K562 (cell line): ENCODE data around the gene NEFH. TPM values are rescaled to one million over a fixed set of nuclear protein-coding genes. Genes with fewer than 3 reads are reported as not detected.

ENCODE experiments used
- CBX8 ChIP-seq: fragments of 200-600 bp; sonication (generic); IDR thresholded peaks from 2 replicates; pipeline ENCODE4 v1.6.1; 2012; ENCODE audit warnings: borderline replicate concordance, mixed run types, low read depth, mild to moderate bottlenecking, moderate library complexity, mixed read lengths, low read length, control low read depth, inconsistent platforms; ENCODE audit not compliant: poor library complexity, severe bottlenecking; ENCODE audit errors: extremely low read depth
- CHD2 ChIP-seq: IDR thresholded peaks from 2 replicates; pipeline ENCODE4 v1.6.1; 2011; ENCODE audit warnings: low read depth, low read length
- EP300 ChIP-seq: IDR thresholded peaks from 2 replicates; pipeline ENCODE4 v1.6.1; 2012; ENCODE audit warnings: low read length, improper control_type of control experiment
- EWSR1 ChIP-seq: fragments of 450-650 bp; IDR thresholded peaks from 2 replicates; pipeline ENCODE4 v1.6.1; 2018; ENCODE audit warnings: borderline replicate concordance, mild to moderate bottlenecking, low read depth, moderate library complexity; ENCODE audit not compliant: partially characterized antibody
- GTF2F1 ChIP-seq: IDR thresholded peaks from 2 replicates; pipeline ENCODE4 v1.6.1; 2011; ENCODE audit warnings: low read depth, low read length, improper control_type of control experiment
- HCFC1 ChIP-seq: IDR thresholded peaks from 2 replicates; pipeline ENCODE4 v1.6.1; 2012; ENCODE audit warnings: low read depth, low read length, improper control_type of control experiment
- JUND ChIP-seq, 2 experiments: IDR thresholded peaks; 2 replicates in 1 of 2; 3 replicates in 1 of 2; pipeline ENCODE4 v1.6.1; 2011; ENCODE audit warnings: borderline replicate concordance in 2 of 2, low read depth in 2 of 2, low read length in 2 of 2, improper control_type of control experiment in 1 of 2, missing biosample characterization in 1 of 2, missing genetic modification characterization in 1 of 2, missing genetic modification reagents in 1 of 2
- MAFG ChIP-seq: fragments of 450-650 bp; conservative IDR thresholded peaks from 2 replicates; pipeline ENCODE4 v1.6.1; 2016; ENCODE audit warnings: missing genetic modification characterization, missing compliant biosample characterization
- NCOA1 ChIP-seq: fragments of 450-650 bp; IDR thresholded peaks from 2 replicates; pipeline ENCODE4 v1.6.1; 2016; ENCODE audit warnings: low read depth
- NCOR1 ChIP-seq: fragments of 450-650 bp; IDR thresholded peaks from 2 replicates; pipeline ENCODE4 v1.6.1; 2016; ENCODE audit warnings: mild to moderate bottlenecking, moderate library complexity
- PTTG1 ChIP-seq: fragments of 450-650 bp; IDR thresholded peaks from 2 replicates; pipeline ENCODE4 v1.6.1; 2016; ENCODE audit warnings: low read depth, mild to moderate bottlenecking, missing genetic modification characterization, missing compliant biosample characterization
- RBM39 ChIP-seq: fragments of 200-400 bp; formaldehyde crosslinking; optimal IDR thresholded peaks from 2 replicates; pipeline ENCODE3; 2018; ENCODE audit warnings: low read depth, low read length
- SMAD1 ChIP-seq: fragments of 150-350 bp; IDR thresholded peaks from 2 replicates; pipeline ENCODE4 v1.6.1; 2014; ENCODE audit warnings: low read length, low read depth; ENCODE audit not compliant: partially characterized antibody
- SMARCB1 ChIP-seq: IDR thresholded peaks from 2 replicates; pipeline ENCODE4 v1.6.1; 2011; ENCODE audit warnings: improper control_type of control experiment, low read depth; ENCODE audit not compliant: insufficient read length
- ZFP1 ChIP-seq: fragments of 450-650 bp; formaldehyde crosslinking; IDR thresholded peaks from 2 replicates; pipeline ENCODE4 v1.4.0; 2020; ENCODE audit warnings: mild to moderate bottlenecking, mixed read lengths
- ZFP36 ChIP-seq: fragments of 150-350 bp; IDR thresholded peaks from 2 replicates; pipeline ENCODE4 v1.6.1; 2018; ENCODE audit warnings: low read length, low read depth; ENCODE audit not compliant: partially characterized antibody
- ZNF174 ChIP-seq: fragments of 250-450 bp; sonication (Bioruptor Pico); IDR thresholded peaks from 2 replicates; pipeline ENCODE4 v1.4.0; 2020; ENCODE audit warnings: mild to moderate bottlenecking
- ZNF282 ChIP-seq: sonication (generic); formaldehyde crosslinking; IDR thresholded peaks from 2 replicates; pipeline ENCODE4 v1.8.1; 2023; ENCODE audit warnings: missing genetic modification reagents
- polyA plus RNA-seq, 8 experiments: library from polyadenylated mRNA; depleted of rRNA in 4 of 8; stranded (reverse) in 5 of 8; unstranded in 3 of 8; fragments of >200 nt; fragmentation: Nextera tagmentation in 2 of 8; fragmentation: Illumina TruSeq in 1 of 8; extraction: Ambion mirVana in 2 of 8; extraction: Trizol in 1 of 8; gene quantifications; 2 replicates each; pipeline versions ENCODE4 v1.2.1 to v1.2.3, GENCODE V29; 2011 to 2014; ENCODE audit warnings: inconsistent platforms in 1 of 8, missing spikeins in 1 of 8
- total RNA-seq, 7 experiments: library from RNA; depleted of rRNA in 6 of 7; stranded (reverse); fragments of >200 nt in 6 of 7; fragmentation: Illumina TruSeq in 2 of 7; extraction: Trizol in 2 of 7; gene quantifications; 2 replicates each; pipeline versions ENCODE4 v1.2.1 to v1.2.3, GENCODE V29; 2011 to 2021; ENCODE audit warnings: low replicate concordance in 1 of 7
- TF ChIP-seq, protein P1 (sequence below): IDR thresholded peaks from 2 replicates; pipeline ENCODE4 v1.6.1; 2011; ENCODE audit warnings: borderline replicate concordance, low read depth, mild to moderate bottlenecking, moderate library complexity, low read length; ENCODE audit not compliant: insufficient read depth, poor library complexity, severe bottlenecking
- TF ChIP-seq, protein P2 (sequence below): fragments of 450-650 bp; IDR thresholded peaks from 2 replicates; pipeline ENCODE4 v1.6.1; 2014; ENCODE audit warnings: low read depth, mild to moderate bottlenecking, moderate library complexity, borderline replicate concordance
- TF ChIP-seq, protein P3 (sequence below), 2 experiments: fragments of 450-650 bp in 1 of 2; sonication (generic) in 1 of 2; formaldehyde crosslinking; conservative IDR thresholded peaks; 2 replicates each; pipeline versions ENCODE4 v1.4.0 to v1.8.1; 2020 to 2022; ENCODE audit warnings: mild to moderate bottlenecking in 1 of 2, missing genetic modification reagents in 1 of 2
- TF ChIP-seq, protein P4 (sequence below): fragments of 450-650 bp; formaldehyde crosslinking; IDR thresholded peaks from 2 replicates; pipeline ENCODE4 v1.4.0; 2020; ENCODE audit warnings: mild to moderate bottlenecking

NEFH gene
- total and polyA plus RNA-seq, 9 of the 15 experiments (the other 6 are each of a cell fraction or from before 2014, with no cell fraction given) = 2.3 to 26.9 (median 10.8) TPM

DNA sequence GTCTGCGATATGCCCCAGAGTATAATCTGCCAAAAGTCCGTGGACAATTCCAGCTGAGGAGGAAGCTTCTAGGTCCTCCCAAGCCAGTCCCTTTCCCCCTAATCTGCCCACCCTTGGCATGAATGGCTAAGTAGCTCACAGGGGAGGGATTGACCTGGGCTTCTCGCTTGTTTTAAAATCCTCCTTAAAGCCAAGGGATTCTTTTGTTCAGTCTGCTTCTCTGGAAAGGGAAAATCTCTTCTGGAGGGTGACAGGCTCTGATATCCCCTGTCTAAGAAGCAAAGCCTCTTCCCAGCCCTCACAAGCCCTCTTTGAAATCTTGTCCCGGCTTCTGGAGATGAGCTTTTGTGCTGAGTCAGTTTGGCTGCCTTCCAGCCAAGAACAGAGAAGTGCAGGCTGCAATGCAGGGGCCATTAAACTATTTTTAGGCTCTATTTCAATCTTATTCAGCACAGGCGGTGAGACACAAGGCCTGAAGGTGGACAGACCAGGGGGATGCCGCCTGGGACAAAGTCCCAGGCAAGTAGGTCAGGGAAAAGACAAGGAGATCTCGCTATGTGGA, 23.9 kb downstream of the NEFH start (continued):
- TF ChIP-seq SMAD1 (no peak), ZNF174 (CRISPR knock-in tag) (no peak), PTTG1 (tag) (no peak), NCOR1 (no peak), RBM39 (no peak), CHD2 (no peak), HCFC1 (no peak), CBX8 (no peak), MAFG (tag) (peak; percentile 93), NCOA1 (no peak), SMARCB1 (no peak), EWSR1 (no peak), ZFP1 (CRISPR knock-in tag) (no peak), JUND (IDR thresholded peaks at IDR 0.05; ENCODE audit: borderline replicate concordance, low read depth, low read length) (peak; percentile 18; the same call in 1 of the 2 replicates), JUND (tag; IDR thresholded peaks at IDR 0.05; ENCODE audit: borderline replicate concordance, low read depth, low read length) (no peak), GTF2F1 (no peak), ZFP36 (peak; percentile 71), EP300 (no peak), ZNF282 (CRISPR knock-in tag) (no peak)
- TF ChIP-seq, protein P1, sequence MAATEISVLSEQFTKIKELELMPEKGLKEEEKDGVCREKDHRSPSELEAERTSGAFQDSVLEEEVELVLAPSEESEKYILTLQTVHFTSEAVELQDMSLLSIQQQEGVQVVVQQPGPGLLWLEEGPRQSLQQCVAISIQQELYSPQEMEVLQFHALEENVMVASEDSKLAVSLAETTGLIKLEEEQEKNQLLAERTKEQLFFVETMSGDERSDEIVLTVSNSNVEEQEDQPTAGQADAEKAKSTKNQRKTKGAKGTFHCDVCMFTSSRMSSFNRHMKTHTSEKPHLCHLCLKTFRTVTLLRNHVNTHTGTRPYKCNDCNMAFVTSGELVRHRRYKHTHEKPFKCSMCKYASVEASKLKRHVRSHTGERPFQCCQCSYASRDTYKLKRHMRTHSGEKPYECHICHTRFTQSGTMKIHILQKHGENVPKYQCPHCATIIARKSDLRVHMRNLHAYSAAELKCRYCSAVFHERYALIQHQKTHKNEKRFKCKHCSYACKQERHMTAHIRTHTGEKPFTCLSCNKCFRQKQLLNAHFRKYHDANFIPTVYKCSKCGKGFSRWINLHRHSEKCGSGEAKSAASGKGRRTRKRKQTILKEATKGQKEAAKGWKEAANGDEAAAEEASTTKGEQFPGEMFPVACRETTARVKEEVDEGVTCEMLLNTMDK = no peak
- TF ChIP-seq, protein P2, sequence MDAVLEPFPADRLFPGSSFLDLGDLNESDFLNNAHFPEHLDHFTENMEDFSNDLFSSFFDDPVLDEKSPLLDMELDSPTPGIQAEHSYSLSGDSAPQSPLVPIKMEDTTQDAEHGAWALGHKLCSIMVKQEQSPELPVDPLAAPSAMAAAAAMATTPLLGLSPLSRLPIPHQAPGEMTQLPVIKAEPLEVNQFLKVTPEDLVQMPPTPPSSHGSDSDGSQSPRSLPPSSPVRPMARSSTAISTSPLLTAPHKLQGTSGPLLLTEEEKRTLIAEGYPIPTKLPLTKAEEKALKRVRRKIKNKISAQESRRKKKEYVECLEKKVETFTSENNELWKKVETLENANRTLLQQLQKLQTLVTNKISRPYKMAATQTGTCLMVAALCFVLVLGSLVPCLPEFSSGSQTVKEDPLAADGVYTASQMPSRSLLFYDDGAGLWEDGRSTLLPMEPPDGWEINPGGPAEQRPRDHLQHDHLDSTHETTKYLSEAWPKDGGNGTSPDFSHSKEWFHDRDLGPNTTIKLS = no peak
- TF ChIP-seq, protein P3, sequence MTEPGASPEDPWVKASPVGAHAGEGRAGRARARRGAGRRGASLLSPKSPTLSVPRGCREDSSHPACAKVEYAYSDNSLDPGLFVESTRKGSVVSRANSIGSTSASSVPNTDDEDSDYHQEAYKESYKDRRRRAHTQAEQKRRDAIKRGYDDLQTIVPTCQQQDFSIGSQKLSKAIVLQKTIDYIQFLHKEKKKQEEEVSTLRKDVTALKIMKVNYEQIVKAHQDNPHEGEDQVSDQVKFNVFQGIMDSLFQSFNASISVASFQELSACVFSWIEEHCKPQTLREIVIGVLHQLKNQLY (CRISPR knock-in tag; conservative IDR thresholded peaks at IDR 0.05) = no peak
- TF ChIP-seq, protein P4, sequence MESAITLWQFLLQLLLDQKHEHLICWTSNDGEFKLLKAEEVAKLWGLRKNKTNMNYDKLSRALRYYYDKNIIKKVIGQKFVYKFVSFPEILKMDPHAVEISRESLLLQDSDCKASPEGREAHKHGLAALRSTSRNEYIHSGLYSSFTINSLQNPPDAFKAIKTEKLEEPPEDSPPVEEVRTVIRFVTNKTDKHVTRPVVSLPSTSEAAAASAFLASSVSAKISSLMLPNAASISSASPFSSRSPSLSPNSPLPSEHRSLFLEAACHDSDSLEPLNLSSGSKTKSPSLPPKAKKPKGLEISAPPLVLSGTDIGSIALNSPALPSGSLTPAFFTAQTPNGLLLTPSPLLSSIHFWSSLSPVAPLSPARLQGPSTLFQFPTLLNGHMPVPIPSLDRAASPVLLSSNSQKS (CRISPR knock-in tag) = no peak
